ENCODE data around the gene GPR4. TPM values are rescaled to one million over a fixed set of nuclear protein-coding genes. Genes with fewer than 3 reads are reported as not detected.

The GPR4 gene
- total RNA-seq, 6 experiments from 2014 or later, result 3.7 to 16.8 (median 13.3) TPM

- H3K4me1 Mint-ChIP-seq (ENCODE audit: low read depth), result peaks cover 7% of the 10 kb centered on the region
- no peak for DNase-seq
- no peak overlapping the region for H3K4me3 Mint-ChIP-seq
- H3K36me3 Mint-ChIP-seq (ENCODE audit: low read depth), result no peaks in the 10 kb centered on the region
- H3K9me3 Mint-ChIP-seq, result peaks cover 5% of the 10 kb centered on the region
- no peaks in the 10 kb centered on the region; the same call in 1 of the 2 replicates for H3K27me3 Mint-ChIP-seq (ENCODE audit: insufficient read depth)
- H3K27ac Mint-ChIP-seq, result no peak overlapping the region
- no peak for TF ChIP-seq CTCF (IDR thresholded peaks at IDR 0.05)
Measured at GRCh38 chr19:45542234-45542668, 59.8 kb downstream of the GPR4 start.

Small RNA genes within 50 kb of the gene (microRNA-seq; reads per million reads assigned to microRNA genes)
- 753 reads per million, percentile 73 among the genes with 10 or more reads in this experiment for gene MIR330

Other genes with a start within 250 kb of the GPR4 start
- gene ERCC2, start 231.6 kb downstream of the GPR4 start, total RNA-seq (2021; fragmentation: NEBNext Ultra II Directional; extraction: Animal tissue kit (Norgen Biotek cat#: 25700)), result 100 to 1,000 TPM in 1 of 6 experiments, 10 to 100 TPM in 5; 80.2 to 108 (median 87.8) TPM
- 10 to 100 TPM; 10.2 to 24.7 (median 22.2) TPM for gene PPP1R13L, start 197.1 kb downstream of the GPR4 start, total RNA-seq (2021; fragmentation: NEBNext Ultra II Directional; extraction: Animal tissue kit (Norgen Biotek cat#: 25700))
- gene POLR1G, start 195.6 kb downstream of the GPR4 start, total RNA-seq (2021; fragmentation: NEBNext Ultra II Directional; extraction: Animal tissue kit (Norgen Biotek cat#: 25700)), result 10 to 100 TPM; 13.7 to 25.8 (median 15.1) TPM
- 100 to 1,000 TPM; 106 to 129 (median 117) TPM for gene ERCC1, start 178.3 kb downstream of the GPR4 start, total RNA-seq (2021; fragmentation: NEBNext Ultra II Directional; extraction: Animal tissue kit (Norgen Biotek cat#: 25700))
- gene FOSB, start 134.2 kb downstream of the GPR4 start, total RNA-seq (2021; fragmentation: NEBNext Ultra II Directional; extraction: Animal tissue kit (Norgen Biotek cat#: 25700)), result 10 to 100 TPM; 35.0 to 71.5 (median 62.9) TPM
- 10 to 100 TPM; 10.3 to 21.3 (median 13.8) TPM for gene RTN2, start 105.2 kb downstream of the GPR4 start, total RNA-seq (2021; fragmentation: NEBNext Ultra II Directional; extraction: Animal tissue kit (Norgen Biotek cat#: 25700))
- 1 to 10 TPM in 4 of 6 experiments, under 1 TPM in 2; 0.80 to 1.3 (median 1.1) TPM for gene PPM1N, start 103.8 kb downstream of the GPR4 start, total RNA-seq (2021; fragmentation: NEBNext Ultra II Directional; extraction: Animal tissue kit (Norgen Biotek cat#: 25700))
- 100 to 1,000 TPM; 179 to 199 (median 185) TPM for gene VASP, start 94.7 kb downstream of the GPR4 start, total RNA-seq (2021; fragmentation: NEBNext Ultra II Directional; extraction: Animal tissue kit (Norgen Biotek cat#: 25700))
- gene OPA3, start 17.4 kb downstream of the GPR4 start, total RNA-seq (2021; fragmentation: NEBNext Ultra II Directional; extraction: Animal tissue kit (Norgen Biotek cat#: 25700)), result 10 to 100 TPM; 13.3 to 15.5 (median 14.3) TPM
- gene EML2, start 37.2 kb upstream of the GPR4 start, total RNA-seq (2021; fragmentation: NEBNext Ultra II Directional; extraction: Animal tissue kit (Norgen Biotek cat#: 25700)), result 10 to 100 TPM; 57.8 to 71.2 (median 64.7) TPM
- 1 to 10 TPM in 1 of 6 experiments, under 1 TPM in 5; 0.31 to 1.1 (median 0.68) TPM for gene GIPR, start 66.0 kb upstream of the GPR4 start, total RNA-seq (2021; fragmentation: NEBNext Ultra II Directional; extraction: Animal tissue kit (Norgen Biotek cat#: 25700))
- 100 to 1,000 TPM; 470 to 573 (median 517) TPM for gene SNRPD2, start 89.7 kb upstream of the GPR4 start, total RNA-seq (2021; fragmentation: NEBNext Ultra II Directional; extraction: Animal tissue kit (Norgen Biotek cat#: 25700))
- 10 to 100 TPM; 17.6 to 31.5 (median 19.9) TPM for gene QPCTL, start 90.5 kb upstream of the GPR4 start, total RNA-seq (2021; fragmentation: NEBNext Ultra II Directional; extraction: Animal tissue kit (Norgen Biotek cat#: 25700))
- gene FBXO46, start 128.7 kb upstream of the GPR4 start, total RNA-seq (2021; fragmentation: NEBNext Ultra II Directional; extraction: Animal tissue kit (Norgen Biotek cat#: 25700)), result 10 to 100 TPM in 4 of 6 experiments, 1 to 10 TPM in 2; 8.4 to 14.5 (median 11.0) TPM
- not detected for gene MEIOSIN, start 131.2 kb upstream of the GPR4 start, total RNA-seq (2021; fragmentation: NEBNext Ultra II Directional; extraction: Animal tissue kit (Norgen Biotek cat#: 25700))
- gene SIX5, start 167.0 kb upstream of the GPR4 start, total RNA-seq (2021; fragmentation: NEBNext Ultra II Directional; extraction: Animal tissue kit (Norgen Biotek cat#: 25700)), result 10 to 100 TPM; 14.0 to 15.1 (median 14.4) TPM
- 100 to 1,000 TPM in 4 of 6 experiments, 10 to 100 TPM in 2; 85.5 to 144 (median 102) TPM for gene DMPK, start 180.3 kb upstream of the GPR4 start, total RNA-seq (2021; fragmentation: NEBNext Ultra II Directional; extraction: Animal tissue kit (Norgen Biotek cat#: 25700))
- gene DMWD, start 190.6 kb upstream of the GPR4 start, total RNA-seq (2021; fragmentation: NEBNext Ultra II Directional; extraction: Animal tissue kit (Norgen Biotek cat#: 25700)), result 10 to 100 TPM; 53.4 to 63.2 (median 55.3) TPM
- under 1 TPM in 1 of 6 experiments, not detected in 5; 0.07 TPM for gene RSPH6A, start 213.1 kb upstream of the GPR4 start, total RNA-seq (2021; fragmentation: NEBNext Ultra II Directional; extraction: Animal tissue kit (Norgen Biotek cat#: 25700))

Measured in HFFc6 (cell line).